HG03432 (cell line): ENCODE data around the gene PARD3B.
"Not testable (repeated sequence)": the region's sequence is repeated elsewhere in the genome, so short reads cannot be mapped to it uniquely, and the experiment has no call there.

Source experiments
- ATAC-seq: cut with Tn5 transposase; IDR thresholded peaks from one replicate; pipeline ENCODE4 v1.9.1; 2021; ENCODE audit warnings: mild to moderate bottlenecking, moderate library complexity; ENCODE audit not compliant: unreplicated experiment

PARD3B gene

DNA sequence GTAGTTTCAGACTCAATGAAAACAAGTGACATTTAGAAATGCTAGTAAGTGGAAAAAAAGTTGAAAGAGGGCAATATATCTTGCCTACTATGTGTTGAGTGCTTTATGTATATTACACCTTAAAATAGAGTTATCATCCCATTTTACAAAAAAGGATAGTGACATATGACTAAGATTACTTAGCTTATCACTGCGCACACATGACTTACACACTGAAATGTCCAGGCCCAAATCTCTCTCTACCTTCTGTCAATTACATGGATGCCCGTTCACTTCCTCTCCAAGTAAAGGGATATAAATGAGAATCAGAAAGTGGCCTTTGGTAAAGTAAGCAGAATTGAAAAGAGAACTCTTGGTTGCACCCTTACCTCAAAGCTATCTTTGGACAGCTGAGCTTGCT lies 3.6 kb upstream of the PARD3B start:
- no peak for ATAC-seq

DNA sequence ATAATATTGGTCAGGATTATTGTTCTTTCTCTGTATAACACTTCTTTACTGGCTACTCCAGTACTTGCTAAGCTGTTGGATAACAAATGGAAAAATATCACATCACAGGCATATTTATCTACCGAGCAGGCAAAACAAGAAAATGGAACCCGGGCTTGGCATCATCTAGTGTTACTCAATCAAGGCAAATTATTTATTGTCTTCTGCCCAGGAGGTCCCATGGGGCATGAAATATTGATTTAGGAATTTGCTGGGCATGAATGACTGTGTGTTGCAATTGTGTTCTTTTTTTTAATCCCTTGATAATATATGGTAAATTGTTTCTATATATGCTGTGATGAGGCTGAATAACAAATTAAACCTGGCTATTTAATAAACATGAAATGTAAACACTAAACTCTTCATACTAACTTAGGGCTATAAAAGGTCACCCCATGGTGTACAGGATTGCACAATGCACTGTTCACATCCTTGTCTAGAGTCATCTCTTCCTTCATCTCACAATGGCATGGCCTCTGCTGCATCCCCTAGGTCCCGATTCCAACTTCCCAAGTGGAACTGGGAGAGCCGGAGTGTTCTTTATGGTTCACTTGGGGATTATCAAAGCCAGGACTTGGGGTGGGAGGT lies 2.2 kb upstream of the PARD3B start:
- no peak for ATAC-seq

DNA sequence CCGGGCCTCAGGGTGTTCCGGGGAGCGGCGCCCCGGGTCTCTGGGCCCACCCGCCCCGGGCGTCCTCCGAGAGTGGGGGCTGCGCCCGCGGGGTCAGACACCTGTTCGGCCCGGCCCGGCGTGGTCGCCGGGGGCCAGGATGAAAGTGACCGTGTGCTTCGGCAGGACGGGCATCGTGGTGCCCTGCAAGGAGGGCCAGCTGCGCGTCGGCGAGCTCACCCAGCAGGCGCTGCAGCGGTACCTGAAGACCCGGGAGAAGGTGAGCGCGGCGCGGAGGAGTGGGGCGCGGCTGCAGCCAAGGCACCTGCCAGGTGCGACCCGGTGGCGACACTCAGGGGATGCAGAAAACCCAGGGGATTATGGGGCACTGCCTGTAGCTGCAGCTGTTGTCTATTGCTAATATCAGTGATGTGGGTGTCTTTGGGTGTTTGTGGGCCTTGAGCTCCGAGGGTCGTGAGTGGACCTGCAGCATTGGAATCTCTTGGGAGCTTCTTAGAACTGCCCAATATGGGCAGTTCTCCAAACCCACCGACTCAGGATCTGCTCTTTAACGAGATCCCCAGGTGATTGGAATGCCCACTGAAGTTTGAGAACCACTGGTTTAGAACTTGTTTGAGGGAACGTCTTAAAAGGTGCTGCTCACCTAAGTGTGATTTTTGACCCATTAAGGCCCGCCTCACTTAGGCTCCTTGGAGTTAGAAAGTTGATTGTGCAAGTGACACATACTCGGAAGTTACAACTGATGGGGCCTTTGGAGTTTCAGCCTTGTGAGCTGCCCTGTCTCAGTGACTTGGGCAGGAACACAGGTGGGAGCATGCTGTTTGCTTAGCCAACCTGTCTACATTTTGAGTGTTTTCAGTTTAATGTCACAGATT lies 823 bp downstream of the PARD3B start:
- peak; percentile 18 for ATAC-seq

DNA sequence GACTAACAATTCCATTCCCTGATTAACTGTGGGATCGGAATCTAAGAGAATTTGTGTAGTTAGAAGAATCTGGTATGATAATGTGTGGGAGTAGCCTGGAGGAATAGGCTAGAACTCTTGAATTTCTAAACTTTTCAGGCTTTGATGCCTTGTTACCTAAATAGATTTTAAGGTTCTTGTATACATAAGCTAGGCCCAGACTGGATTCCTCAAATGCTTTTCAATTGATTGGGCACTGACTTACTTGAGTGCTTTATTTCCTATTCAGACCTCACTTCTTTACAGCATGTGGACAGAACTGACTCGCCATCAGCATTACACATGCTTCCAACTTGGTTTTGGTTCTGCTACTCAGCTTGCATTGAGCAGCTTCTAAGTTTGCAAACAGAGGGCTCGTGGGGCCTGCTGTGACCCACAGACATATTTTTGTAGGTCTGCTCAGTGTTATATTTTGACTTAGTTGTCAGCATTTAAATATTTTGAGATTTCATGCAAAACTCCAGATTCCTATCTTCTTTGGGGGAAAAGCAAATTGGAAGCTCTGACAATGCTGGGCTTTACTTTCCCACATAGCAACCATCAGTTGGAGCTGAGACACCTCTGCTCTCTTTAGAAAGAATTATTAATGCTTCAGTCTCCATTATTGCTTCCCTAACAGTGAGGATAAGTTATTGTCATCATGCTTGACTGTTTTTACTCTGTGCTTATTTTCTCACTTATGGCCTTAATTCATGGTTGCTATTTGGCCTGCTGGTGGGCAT lies 5.7 kb downstream of the PARD3B start:
- no peak for ATAC-seq

DNA sequence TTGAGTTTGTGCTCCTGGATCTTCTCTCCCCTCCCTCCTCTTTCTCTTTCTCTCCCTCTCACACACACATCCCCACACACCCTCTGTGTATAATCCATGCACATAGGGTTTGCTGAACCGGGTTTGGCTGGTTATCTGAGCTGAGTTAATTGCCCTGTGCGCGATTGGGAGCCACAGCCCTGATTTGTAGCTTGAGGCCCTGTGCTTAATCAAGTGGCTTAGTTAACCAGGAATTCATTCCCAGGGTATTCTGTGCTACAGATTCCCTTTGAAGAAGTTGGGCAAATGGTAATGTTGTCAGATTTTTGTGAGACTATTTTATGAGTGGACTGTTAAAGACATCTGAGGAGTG lies 6.2 kb downstream of the PARD3B start:
- no peak for ATAC-seq

DNA sequence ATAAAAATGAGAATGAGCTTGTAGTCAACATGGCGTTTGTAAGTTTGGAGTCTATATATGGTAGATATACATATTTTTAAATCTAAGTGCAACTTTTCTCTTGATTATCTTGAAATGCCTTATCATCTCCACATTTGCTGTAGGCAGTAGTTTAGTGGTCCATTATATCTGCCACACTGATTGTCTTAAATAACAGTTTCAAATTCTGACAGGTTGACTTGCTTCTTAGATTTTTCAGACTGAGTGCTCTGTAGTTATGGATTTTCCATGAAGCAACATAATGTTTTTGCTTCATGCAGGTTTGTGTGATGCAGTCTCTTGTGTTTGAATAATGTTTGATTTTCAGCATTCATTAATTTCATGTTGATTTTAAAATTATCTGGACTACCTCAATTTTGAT lies 12.3 kb downstream of the PARD3B start:
- no peak for ATAC-seq

DNA sequence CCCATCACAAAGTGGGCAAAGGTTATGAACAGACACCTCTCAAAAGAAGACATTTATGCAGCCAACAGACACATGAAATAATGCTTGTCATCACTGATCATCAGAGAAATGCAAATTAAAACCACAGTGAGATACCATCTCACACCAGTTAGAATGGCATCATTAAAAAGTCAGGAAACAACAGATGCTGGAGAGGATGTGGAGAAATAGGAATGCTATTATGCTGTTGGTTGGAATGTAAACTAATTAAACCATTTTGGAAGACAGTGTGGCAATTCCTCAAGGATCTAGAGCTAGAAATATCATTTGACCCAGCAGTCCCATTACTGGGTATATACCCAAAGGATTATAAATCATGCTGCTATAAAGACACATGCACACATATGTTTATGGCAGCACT lies 14.1 kb downstream of the PARD3B start:
- not testable (repeated sequence) for ATAC-seq

DNA sequence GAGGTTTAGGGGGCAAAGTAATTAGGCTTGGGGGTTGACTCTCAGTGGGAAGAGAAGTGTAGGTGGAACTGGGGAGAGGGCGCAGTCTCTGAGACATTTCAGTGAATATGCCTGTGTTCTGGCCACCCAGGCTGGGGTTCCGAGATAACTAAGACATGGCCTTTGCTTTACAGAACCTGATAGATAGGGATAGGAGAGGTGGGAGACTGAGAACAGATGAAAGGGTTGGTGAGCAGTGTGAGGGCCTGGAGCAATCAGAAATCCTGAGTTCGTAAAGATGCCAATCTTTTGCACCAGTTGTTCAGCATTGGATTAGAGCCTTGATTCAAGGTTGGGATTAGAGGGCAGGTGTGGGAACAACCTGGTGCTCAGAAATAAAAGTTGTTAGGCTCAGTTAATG lies 15.6 kb downstream of the PARD3B start:
- no peak for ATAC-seq

DNA sequence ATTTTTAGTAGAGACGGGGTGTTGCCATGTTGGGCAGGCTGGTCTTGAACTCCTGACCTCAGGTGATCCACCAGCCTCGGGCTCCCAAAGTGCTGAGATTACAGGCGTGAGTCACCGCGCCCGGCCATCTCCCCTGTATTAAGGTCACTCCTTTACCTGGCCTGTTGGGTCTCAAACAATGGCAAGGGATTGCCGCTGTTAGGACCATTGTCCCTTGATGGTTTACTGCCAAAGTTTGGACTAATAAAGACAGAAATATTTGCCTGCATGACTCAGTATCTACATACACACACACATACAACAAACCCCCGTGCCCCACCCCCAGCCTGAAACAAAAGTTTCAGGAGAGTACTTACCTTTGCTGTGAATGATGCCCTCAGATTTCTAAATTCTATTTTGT lies 16.5 kb downstream of the PARD3B start:
- no peak for ATAC-seq

DNA sequence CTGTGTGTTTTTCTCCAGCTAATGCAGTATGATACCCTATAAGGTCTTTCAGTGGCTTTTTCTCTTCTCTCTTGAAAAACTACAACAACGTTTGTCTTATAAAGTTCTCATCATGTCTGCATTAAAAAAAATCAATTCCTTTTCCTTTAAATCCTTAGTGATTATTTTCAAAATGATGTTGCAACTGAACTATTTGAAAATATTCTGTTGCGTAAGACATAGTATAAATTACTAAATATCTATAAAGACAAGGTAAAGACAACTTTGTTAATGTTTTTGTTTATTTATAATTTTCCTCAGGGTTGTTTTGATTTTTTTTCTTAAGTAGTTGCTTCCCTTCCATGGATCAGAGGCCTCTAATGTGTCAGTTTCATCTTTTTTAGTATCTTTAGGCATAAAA lies 21.2 kb downstream of the PARD3B start:
- ATAC-seq = no peak

DNA sequence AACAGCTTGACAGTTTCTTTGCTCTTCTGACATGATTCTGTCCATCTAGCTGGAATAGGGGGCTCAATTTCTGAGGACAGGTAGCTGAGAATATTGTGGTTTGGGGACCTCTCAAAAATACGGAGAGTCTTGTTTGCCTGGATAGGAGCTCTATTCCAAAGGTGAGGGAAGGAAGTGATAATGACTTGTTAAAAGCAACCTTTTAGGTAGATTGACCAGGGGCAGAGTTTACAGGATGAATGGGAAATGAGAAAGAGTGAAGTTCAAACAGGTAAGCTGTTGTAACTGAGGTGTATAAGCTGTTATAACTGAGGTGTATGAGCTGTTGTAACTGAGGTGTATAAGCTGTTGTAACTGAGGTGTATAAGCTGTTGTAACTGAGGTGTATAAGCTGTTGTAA lies 25.1 kb downstream of the PARD3B start:
- ATAC-seq = no peak

DNA sequence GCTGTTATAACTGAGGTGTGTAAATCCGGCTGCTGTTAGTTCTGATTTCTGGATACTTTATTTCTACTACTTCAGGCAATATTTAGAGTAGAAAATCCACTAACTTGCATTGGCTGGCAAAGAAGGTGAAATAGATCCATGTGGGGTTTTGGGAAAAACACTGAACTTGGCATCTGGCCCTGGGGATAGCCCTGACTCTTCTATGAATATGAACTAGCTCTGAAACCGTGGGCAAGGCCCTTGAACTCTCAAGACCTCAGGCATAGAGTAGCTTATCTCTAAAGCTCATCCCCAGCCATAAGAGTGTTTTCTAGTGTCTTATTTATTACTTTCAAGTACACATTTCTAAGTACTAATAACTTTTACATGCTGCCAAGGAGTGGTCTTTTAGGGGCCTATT lies 25.8 kb downstream of the PARD3B start:
- no peak for ATAC-seq

DNA sequence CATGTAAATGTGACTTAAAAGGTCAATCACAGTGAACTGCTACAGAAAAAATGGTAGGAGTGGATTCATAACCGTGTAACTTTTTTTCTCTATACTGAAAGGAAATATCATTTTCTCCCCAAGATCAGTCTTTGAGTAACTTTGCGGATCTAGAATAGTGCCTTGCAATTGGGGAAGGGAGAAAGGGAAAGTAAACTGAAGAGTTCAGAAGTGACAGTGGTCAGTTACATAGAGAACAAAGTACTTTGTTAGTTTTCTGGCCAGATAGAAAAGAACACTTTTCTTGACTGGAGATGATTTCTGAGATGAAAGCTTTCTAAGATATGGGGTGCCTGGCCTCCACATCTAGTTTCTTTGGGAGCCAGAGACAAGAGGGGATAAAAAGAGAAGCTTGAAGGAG lies 26.6 kb downstream of the PARD3B start:
- ATAC-seq = no peak

DNA sequence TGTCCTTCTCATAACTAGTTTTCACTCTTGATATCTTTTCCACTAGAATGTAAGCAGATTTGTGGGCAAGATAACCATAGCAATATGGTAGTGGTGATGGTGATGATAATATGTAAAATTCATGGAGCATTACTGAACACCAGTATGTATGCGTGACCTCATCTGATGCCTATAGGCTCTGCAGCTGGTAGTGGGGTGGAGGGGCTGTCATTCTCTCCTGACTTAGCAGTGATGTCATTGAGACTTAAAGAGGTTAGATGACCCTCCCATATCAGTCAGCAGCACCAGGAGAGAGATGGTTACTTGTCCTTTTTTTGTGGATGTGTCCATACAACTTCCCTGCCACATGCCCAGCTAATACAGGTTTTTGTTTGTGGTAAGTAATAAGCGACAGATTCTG lies 27.9 kb downstream of the PARD3B start:
- no peak for ATAC-seq

DNA sequence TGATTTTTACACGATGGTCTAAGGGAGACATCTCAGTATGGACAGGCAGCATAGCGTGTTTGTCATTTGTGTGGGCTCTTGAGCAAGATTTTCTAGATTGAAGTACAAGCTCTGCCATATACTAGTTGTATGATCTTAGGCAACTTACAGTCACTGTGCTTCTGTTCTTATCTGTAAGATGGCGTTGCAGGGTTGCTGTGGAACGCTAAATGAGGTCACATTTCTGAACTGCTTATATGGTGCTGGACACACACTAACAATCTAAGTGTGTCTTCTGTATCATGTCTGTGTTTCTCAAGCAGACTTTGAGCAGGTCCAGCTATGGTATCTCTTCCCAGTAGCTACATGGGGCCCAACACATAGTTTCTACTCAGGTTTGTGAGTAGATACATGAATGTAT lies 29.2 kb downstream of the PARD3B start:
- no peak for ATAC-seq

DNA sequence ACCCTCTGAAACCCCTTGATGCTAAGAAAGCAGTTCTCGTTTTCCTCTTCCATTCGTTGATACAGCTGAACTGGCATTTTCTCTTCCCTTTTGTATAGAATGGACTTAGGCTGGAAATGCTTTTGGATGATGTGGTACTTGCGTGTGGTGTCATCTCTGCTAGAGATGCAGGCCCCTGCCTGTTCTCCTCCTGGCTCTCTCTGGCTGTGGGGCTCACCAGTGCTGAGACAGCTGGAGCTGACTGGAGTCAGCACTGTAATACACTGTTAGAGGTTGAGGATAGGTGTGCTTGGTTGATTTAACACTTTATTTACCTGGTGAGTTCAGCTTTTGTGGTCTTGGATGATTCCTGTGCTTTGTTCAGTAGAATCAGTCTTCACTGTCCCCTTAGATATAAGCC lies 30.2 kb downstream of the PARD3B start:
- no peak for ATAC-seq

DNA sequence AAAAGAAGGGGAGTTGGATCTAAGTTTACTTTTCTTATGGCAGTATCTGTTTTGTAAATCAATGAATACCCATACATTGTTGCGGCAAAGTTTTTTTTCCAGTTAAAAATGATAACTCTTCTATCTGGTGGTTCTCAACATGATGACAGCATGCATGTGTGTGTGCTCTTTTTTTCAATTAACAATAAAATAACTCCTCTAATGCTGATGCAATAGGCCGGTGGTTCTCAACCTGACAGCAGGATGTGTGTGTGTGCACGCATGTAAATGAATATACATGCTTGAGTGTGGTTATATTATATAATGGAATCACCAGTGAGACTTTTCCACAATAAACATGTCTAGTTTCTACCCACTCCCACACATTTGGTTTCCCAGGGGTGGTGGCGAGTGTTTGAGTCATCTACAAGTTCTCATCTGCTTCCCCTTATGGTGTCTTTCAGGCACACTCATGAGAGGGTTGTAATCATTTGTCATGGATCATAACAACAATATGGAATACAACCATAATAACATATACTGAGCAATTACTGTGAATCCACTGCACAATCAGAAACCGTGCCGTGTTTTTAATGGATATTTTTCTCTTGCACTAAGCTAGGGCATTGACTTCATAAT lies 31.2 kb downstream of the PARD3B start:
- ATAC-seq = no peak

DNA sequence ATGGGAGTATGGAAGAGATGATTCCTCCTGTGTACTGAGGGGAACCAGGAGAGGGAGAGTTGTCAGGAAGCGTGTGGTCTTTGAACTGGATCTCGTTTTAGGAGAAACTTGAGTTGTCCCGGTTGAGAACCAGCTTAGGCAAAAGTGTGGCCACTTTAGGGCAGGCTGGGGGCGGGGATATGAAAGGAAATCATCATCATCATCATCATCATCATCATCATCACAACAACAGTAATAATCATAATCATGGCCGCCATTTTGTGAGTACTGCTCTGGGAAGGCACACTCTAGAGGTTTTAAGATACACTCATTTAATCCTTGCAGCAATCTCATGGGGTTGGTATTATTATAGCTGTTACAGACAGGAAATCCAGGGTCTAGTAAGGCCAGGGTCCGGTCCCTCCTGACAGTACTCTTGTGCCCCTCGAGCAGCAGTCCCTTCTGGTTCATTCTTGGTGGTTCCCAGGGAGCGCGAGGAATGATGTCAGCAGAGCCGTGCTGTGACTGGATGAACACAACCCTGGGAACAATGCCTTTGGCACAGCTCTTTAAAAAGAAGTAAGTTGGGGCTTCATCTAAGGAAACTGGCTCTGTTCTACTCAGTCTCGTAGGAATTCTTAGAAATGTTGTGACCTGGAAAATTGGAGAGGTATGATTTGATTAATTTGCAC lies 33.8 kb downstream of the PARD3B start:
- no peak for ATAC-seq

DNA sequence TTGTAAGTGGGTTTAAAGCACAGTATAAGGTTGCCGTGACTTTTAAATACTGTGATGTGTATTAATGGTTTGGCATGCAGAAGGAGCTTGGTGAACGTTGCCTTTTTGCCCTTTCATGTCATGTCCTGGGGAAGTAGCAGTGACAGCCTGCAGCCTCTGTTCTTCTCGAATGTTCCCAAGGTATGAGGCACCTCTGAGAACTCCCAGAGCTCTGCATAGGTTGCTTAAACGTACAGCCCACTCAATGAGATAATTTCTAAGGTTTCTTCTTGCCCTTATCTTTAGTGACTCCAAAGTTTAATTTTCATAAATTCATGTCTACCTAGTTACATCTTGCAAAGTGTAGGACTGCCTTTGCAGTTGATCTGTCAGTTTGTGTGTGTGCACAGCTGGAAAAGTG lies 36.7 kb downstream of the PARD3B start:
- no peak for ATAC-seq

DNA sequence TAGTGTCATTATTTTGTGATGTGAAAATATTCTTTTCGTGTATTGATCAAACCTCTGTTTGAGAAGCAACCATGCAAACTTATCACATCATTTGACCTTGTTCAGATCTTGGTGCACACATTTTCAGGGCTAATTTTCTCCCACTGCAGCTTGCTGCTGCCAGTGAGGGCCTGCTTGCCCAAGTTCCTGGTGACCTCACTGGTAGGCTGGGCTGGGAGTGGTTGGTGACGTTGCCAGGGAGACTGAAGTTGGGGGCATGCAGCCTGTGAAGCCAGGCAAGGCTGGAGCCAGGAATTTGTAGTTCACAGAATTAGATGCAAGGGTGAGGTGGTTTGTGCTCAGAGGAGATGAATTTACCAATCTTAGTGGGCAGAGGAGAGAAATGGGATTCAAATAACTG lies 38.5 kb downstream of the PARD3B start:
- no peak for ATAC-seq

DNA sequence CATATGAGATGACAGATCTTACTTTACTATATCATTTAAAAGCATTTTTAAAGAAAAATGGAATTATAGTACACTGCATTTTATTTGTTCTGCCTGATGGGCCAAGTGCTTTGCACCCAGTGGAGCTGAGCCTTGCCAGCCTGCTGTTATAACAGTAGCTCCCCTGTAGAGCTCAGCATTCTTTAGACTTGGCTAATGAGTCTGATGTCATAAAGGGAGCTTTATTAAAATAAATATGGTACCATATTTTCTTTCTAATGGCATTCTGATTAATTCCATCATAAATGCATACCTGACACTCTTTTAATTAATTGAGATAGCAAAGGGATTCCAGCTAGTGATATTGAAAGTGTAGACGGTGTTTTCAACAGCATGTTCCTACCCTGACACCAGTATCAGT lies 40.7 kb downstream of the PARD3B start:
- ATAC-seq = no peak
